GM21360 (cell line): ENCODE measurements around the gene SBF1.
"Not testable (repeated sequence)": the region's sequence is repeated elsewhere in the genome, so short reads cannot be mapped to it uniquely, and the experiment has no call there.

Experiments
- ATAC-seq: cut with Tn5 transposase; IDR thresholded peaks from one replicate; pipeline ENCODE4 v1.9.1; 2021; ENCODE audit warnings: mild to moderate bottlenecking, moderate library complexity; ENCODE audit not compliant: unreplicated experiment

The SBF1 gene

GRCh38 chr22:50445880-50446707, 28.7 kb downstream of the SBF1 start:
- no peak for ATAC-seq

GRCh38 chr22:50445071-50445879, 29.6 kb downstream of the SBF1 start:
- no peak for ATAC-seq

- no peak for ATAC-seq
Measured at GRCh38 chr22:50444663-50445062, 30.2 kb downstream of the SBF1 start.

- ATAC-seq, result no peak
Measured at GRCh38 chr22:50443801-50444625, 30.8 kb downstream of the SBF1 start.

- ATAC-seq, result no peak
Measured at GRCh38 chr22:50443197-50443596, 31.6 kb downstream of the SBF1 start.

GRCh38 chr22:50441428-50441993, 33.3 kb downstream of the SBF1 start:
- ATAC-seq, result no peak

GRCh38 chr22:50440544-50441249, 34.1 kb downstream of the SBF1 start:
- ATAC-seq, result no peak

GRCh38 chr22:50439871-50440331, 34.9 kb downstream of the SBF1 start:
- ATAC-seq, result no peak

GRCh38 chr22:50439314-50439870, 35.4 kb downstream of the SBF1 start:
- no peak for ATAC-seq

- ATAC-seq, result no peak
Measured at GRCh38 chr22:50438305-50439275, 36.2 kb downstream of the SBF1 start.

GRCh38 chr22:50437511-50438304, 37.1 kb downstream of the SBF1 start:
- ATAC-seq, result no peak

GRCh38 chr22:50436841-50437341, 37.9 kb downstream of the SBF1 start:
- no peak for ATAC-seq

- no peak for ATAC-seq
Measured at GRCh38 chr22:50436015-50436830, 38.6 kb downstream of the SBF1 start.

- ATAC-seq, result no peak
Measured at GRCh38 chr22:50435291-50436014, 39.4 kb downstream of the SBF1 start.

- no peak for ATAC-seq
Measured at GRCh38 chr22:50434849-50435248, 40.0 kb downstream of the SBF1 start.

GRCh38 chr22:50432877-50433510, 41.8 kb downstream of the SBF1 start:
- not testable (repeated sequence) for ATAC-seq
